CD4-positive, CD25-positive, alpha-beta regulatory T cell (primary cell): Measurements from ENCODE around the gene STK10. TPM values are rescaled to one million over a fixed set of nuclear protein-coding genes. Genes with fewer than 3 reads are reported as not detected.

Source experiments
- ATAC-seq, 2 donors: fragments of 150-1000 bp; cut with Tn5 transposase; one replicate each; pipeline ENCODE4 v1.10.0; 2021; ENCODE audit warnings: low read depth in 2 of 2, moderate number of reproducible peaks in 2 of 2, moderate library complexity in 1 of 2
- DNase-seq, 3 donors: peaks; one replicate each; pipeline versions ENCODE4 v3.0.0 to v3.0.0-alpha.2; 2012 to 2022; ENCODE audit warnings: mixed read lengths in 1 of 3
- H3K27ac ChIP-seq: one replicate; pipeline ENCODE4 v1.7.0; 2013; ENCODE audit warnings: mild to moderate bottlenecking, low read length; ENCODE audit not compliant: insufficient read depth, poor library complexity, severe bottlenecking
- H3K27me3 ChIP-seq: one replicate; pipeline ENCODE4 v1.7.0; 2013; ENCODE audit warnings: low read length; ENCODE audit not compliant: control insufficient read depth, insufficient read depth
- H3K36me3 ChIP-seq: one replicate; pipeline ENCODE4 v1.7.0; 2013; ENCODE audit warnings: mild to moderate bottlenecking, low read length, moderate library complexity; ENCODE audit not compliant: control insufficient read depth, insufficient read depth
- H3K4me1 ChIP-seq: 2 replicates; pipeline ENCODE4 v1.7.0; 2013; ENCODE audit warnings: mild to moderate bottlenecking, low read length; ENCODE audit not compliant: insufficient read depth, control insufficient read depth, poor library complexity, severe bottlenecking
- H3K4me3 ChIP-seq: one replicate; pipeline ENCODE4 v1.7.0; 2013; ENCODE audit warnings: low read depth, mild to moderate bottlenecking, low read length, moderate library complexity
- H3K9me3 ChIP-seq, 2 experiments: 1 replicate in 1 of 2; 2 replicates in 1 of 2; pipeline ENCODE4 v1.7.0; 2013; ENCODE audit warnings: low read length in 2 of 2, mild to moderate bottlenecking in 1 of 2, moderate library complexity in 1 of 2; ENCODE audit not compliant: control insufficient read depth in 2 of 2
- H3K27ac Mint-ChIP-seq, 3 donors: one replicate each; pipeline ENCODE4 v1.8.0; 2020 to 2022; ENCODE audit warnings: mild to moderate bottlenecking in 3 of 3, mixed read lengths in 3 of 3, moderate library complexity in 2 of 3
- H3K27me3 Mint-ChIP-seq: one replicate; pipeline ENCODE4 v1.8.0; 2022; ENCODE audit warnings: mild to moderate bottlenecking, mixed read lengths
- H3K36me3 Mint-ChIP-seq: one replicate; pipeline ENCODE4 v1.8.0; 2020; ENCODE audit warnings: mixed read lengths
- H3K4me1 Mint-ChIP-seq, 4 donors: one replicate each; pipeline ENCODE4 v1.8.0; 2020 to 2022; ENCODE audit warnings: mixed read lengths in 4 of 4, mild to moderate bottlenecking in 1 of 4
- H3K4me3 Mint-ChIP-seq, 4 donors: one replicate each; pipeline ENCODE4 v1.8.0; 2020 to 2022; ENCODE audit warnings: mild to moderate bottlenecking in 4 of 4, mixed read lengths in 4 of 4, moderate library complexity in 3 of 4
- H3K9me3 Mint-ChIP-seq, 7 donors: one replicate each; pipeline ENCODE4 v1.8.0; 2020 to 2022; ENCODE audit warnings: mixed read lengths in 7 of 7, mild to moderate bottlenecking in 3 of 7, moderate library complexity in 2 of 7
- polyA plus RNA-seq, 4 donors: library from polyadenylated mRNA; unstranded; fragments of 300-500 nt; fragmentation: Illumina TruSeq; gene quantifications; one replicate each; pipeline ENCODE4 v1.2.3, GENCODE V29; 2021
- total RNA-seq: library from RNA; stranded (reverse); gene quantifications from one replicate; pipeline ENCODE4 v1.2.3, GENCODE V29; 2022

The STK10 gene
- total and polyA plus RNA-seq, 5 donors from 2014 or later = 71.2 to 533 (median 74.6) TPM

DNA sequence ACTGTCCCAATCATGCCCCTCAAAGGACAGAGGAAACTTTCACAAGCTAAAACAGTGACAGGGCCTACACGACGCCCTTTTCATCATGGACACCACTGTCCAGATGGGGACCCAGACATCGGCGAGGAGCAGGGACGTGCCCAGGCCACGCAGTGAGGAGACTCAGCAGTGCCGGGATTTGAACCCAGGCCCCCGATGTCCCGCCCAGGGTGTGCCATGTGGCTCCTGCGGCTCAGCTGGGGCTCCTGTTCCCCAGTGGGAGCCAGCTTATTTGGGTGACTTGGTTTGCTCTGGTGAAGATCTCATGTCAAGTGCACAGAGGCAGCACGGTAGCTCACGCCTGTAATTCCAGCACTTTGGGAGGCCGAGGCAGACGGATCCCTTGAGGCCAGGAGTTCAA lies 82.2 kb downstream of the STK10 start:
- Histone ChIP-seq H3K4me1 (peaks cover 33% of the 10 kb centered on the region), H3K4me3 (no peak overlapping the region), H3K27ac (no peak overlapping the region), H3K27me3 (no peaks in the 10 kb centered on the region), H3K36me3 (peaks cover 71% of the 10 kb centered on the region), H3K9me3 (no peaks in the 10 kb centered on the region)
- H3K4me3 Mint-ChIP-seq = peak overlapping the region in 1 of 4 donors; percentile 21
- no peaks in the 10 kb centered on the region for H3K9me3 Mint-ChIP-seq
- H3K27me3 Mint-ChIP-seq = no peaks in the 10 kb centered on the region
- H3K27ac Mint-ChIP-seq = no peak overlapping the region
- ATAC-seq = no peak
- DNase-seq = no peak
- peaks cover 39% of the 10 kb centered on the region for H3K36me3 Mint-ChIP-seq
- peaks cover 0 to 52% (median 33%) of the 10 kb centered on the region in 4 donors for H3K4me1 Mint-ChIP-seq

DNA sequence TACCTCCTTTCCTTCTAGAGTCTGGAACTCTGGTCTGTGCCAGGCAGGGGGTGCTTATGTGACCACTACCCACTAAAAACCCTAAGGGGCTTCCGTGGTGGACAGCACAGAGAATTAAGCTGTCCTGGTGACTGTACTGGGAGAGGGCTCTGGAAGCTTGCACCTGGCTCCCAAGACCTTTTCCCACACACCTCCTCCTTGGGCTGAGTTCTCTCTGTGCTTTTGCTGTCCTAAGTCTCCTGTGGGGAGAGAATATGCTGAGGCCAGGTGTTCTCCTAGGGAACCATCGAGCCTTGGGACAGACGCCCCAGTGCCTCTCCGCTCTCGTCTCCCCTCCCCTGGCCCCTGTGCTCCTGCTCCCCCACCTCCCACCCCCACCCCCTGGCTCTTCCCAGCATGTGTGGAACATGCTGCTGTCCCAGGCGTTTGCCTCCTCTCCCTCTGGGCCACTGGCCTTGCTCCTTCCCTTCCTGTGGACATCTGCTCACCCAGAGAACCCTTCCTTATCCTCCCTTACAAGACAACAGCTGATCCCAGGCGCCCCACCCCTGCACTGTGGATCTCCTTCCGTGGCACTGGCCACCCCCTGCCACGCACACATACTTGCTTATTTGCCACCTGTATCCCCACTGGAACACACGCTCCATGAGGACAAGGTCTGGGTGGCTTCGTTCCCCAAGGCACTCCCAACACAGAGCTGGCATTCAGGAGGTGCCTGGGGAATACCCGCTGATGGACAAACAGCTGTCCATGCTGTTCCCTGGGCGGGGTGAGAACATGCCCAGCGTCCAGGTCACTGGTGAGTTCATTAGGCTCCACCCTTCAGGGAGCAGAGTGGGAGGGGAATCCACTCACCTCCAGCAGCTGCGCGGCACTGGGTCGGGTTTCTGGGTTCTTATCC lies 83.0 kb downstream of the STK10 start:
- ATAC-seq = no peak
- peaks cover 38% of the 10 kb centered on the region for H3K36me3 Mint-ChIP-seq
- peak overlapping the region in 2 of 3 donors; percentile 38 to 76 for H3K27ac Mint-ChIP-seq

DNA sequence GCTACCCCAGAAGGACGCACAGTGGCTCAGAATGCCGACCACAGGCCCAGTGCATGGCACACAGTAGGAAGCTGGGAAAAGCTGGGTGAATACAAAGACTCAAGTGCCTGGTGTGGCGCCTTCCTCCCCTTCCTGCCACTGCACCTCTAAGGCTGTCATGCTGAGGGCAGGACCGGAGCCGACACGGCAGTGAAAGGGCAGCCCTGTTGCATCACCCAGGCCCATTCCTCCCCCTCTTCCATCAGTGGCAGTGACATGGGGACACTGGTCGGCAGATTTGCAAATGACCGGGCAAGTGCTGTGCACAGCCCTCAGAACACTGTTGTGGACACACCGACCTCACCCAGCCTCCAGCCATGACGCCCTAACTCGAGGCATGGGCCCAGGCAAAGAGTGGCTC lies 84.0 kb downstream of the STK10 start:
- H3K4me3 ChIP-seq = no peak overlapping the region
- Mint-ChIP-seq H3K9me3 (no peaks in the 10 kb centered on the region), H3K4me3 (peak overlapping the region in 1 of 4 donors; percentile 15), H3K36me3 (peaks cover 29% of the 10 kb centered on the region), H3K4me1 (peaks cover 0 to 40% (median 21%) of the 10 kb centered on the region in 4 donors), H3K27ac (peak overlapping the region in 1 of 3 donors; percentile 38), H3K27me3 (no peaks in the 10 kb centered on the region)
- no peaks in the 10 kb centered on the region for H3K27me3 ChIP-seq
- DNase-seq (no peak), ATAC-seq (no peak)
- H3K4me1 ChIP-seq = peaks cover 23% of the 10 kb centered on the region
- H3K36me3 ChIP-seq = peaks cover 78% of the 10 kb centered on the region
- H3K27ac ChIP-seq = no peak overlapping the region
- H3K9me3 ChIP-seq = no peaks in the 10 kb centered on the region

More for the DNA sequence above, 83.0 kb downstream of the STK10 start:
- H3K36me3 ChIP-seq = peaks cover 77% of the 10 kb centered on the region
- no peak overlapping the region for H3K4me3 Mint-ChIP-seq
- H3K4me1 ChIP-seq = peaks cover 26% of the 10 kb centered on the region
- no peaks in the 10 kb centered on the region for H3K9me3 ChIP-seq
- no peak overlapping the region for H3K4me3 ChIP-seq
- H3K27me3 ChIP-seq = no peaks in the 10 kb centered on the region
- H3K27ac ChIP-seq = no peak overlapping the region
- H3K9me3 Mint-ChIP-seq = no peaks in the 10 kb centered on the region
- peaks cover 0 to 50% (median 29%) of the 10 kb centered on the region in 4 donors for H3K4me1 Mint-ChIP-seq
- no peaks in the 10 kb centered on the region for H3K27me3 Mint-ChIP-seq
- no peak for DNase-seq

DNA sequence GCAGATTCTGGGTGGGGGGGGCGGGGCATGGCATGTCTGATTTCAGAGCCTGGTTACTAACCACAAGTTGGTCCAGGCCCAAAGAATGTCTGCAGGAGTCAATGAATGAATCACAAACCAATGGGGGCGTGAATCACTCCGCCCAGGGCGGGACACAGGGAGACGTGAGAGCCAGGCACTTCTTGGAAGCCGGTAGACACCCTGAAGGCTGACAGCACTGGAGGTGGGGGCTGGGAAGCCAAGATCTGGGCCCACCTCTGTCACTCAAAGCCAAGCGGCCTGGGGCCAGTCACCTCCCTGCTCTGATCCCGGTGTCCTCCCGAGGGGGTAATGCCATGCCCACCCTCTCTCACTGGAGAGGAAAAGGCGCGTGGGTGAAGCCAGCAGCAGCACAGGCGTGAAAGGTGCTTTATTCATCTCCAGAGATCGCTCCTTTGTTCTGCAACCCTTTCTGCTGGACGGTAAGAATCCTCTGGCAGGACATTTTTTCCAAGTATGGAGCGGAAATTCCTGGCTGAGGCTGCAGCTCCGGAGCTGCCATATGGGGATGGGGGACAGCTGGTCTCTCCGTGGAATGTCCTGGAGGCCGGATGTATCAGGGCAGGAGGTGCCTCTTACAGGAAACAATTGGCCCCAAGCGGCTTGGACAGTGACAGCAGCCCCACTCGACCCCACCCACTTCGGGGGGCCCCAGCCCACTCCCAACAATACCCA lies 85.0 kb downstream of the STK10 start:
- peaks cover 88% of the 10 kb centered on the region for H3K36me3 ChIP-seq
- peaks cover 18% of the 10 kb centered on the region for H3K4me1 ChIP-seq
- H3K4me3 Mint-ChIP-seq = no peak overlapping the region
- H3K27me3 ChIP-seq = no peaks in the 10 kb centered on the region
- H3K9me3 Mint-ChIP-seq = no peaks in the 10 kb centered on the region
- peaks cover 1 to 44% (median 22%) of the 10 kb centered on the region in 4 donors for H3K4me1 Mint-ChIP-seq
- no peak overlapping the region for H3K27ac ChIP-seq
- no peaks in the 10 kb centered on the region for H3K9me3 ChIP-seq
- H3K36me3 Mint-ChIP-seq = peaks cover 34% of the 10 kb centered on the region
- no peak overlapping the region for H3K4me3 ChIP-seq
- no peaks in the 10 kb centered on the region for H3K27me3 Mint-ChIP-seq
- DNase-seq (no peak), ATAC-seq (no peak)
- no peak overlapping the region for H3K27ac Mint-ChIP-seq

DNA sequence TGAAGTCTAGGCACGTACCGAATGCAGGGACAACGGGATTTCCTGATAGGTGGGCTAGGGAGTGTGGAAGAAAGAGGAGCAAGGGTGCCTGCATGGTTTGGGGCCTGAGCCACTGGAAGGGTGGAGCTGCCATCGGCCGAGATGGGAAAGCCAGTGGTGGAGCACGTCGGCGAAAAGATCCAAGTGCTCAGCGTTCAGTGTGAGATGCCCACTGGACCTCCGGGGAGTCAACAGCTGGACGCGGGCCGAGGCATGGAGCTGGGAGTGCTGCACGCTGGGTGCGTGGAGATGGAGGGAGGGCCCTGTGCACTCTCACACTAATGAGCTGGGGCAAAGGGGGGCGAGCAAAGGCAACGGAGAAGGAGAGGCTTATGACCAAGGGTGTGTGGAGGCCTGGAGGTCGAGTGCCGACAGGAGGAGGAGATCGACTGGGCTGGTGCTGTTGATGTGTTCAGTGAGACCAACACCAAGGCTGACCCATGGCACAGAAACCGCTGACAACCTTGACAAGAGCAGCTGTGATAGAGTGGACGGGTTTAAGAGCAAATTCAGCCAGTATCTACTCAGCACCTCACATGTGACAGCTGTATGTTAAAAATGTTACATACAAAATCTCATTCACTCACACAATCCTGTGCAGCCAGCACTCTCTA lies 85.7 kb downstream of the STK10 start:
- Histone ChIP-seq H3K27ac (no peak overlapping the region), H3K4me3 (no peak overlapping the region), H3K36me3 (peaks cover 90% of the 10 kb centered on the region), H3K9me3 (no peaks in the 10 kb centered on the region), H3K4me1 (peaks cover 11% of the 10 kb centered on the region), H3K27me3 (no peaks in the 10 kb centered on the region)
- DNase-seq (no peak), ATAC-seq (no peak)
- Mint-ChIP-seq H3K36me3 (peaks cover 42% of the 10 kb centered on the region), H3K4me1 (peaks cover 8 to 41% (median 22%) of the 10 kb centered on the region in 4 donors), H3K27me3 (no peaks in the 10 kb centered on the region), H3K9me3 (no peaks in the 10 kb centered on the region), H3K4me3 (peak overlapping the region in 1 of 4 donors; percentile 59), H3K27ac (no peak overlapping the region)

DNA sequence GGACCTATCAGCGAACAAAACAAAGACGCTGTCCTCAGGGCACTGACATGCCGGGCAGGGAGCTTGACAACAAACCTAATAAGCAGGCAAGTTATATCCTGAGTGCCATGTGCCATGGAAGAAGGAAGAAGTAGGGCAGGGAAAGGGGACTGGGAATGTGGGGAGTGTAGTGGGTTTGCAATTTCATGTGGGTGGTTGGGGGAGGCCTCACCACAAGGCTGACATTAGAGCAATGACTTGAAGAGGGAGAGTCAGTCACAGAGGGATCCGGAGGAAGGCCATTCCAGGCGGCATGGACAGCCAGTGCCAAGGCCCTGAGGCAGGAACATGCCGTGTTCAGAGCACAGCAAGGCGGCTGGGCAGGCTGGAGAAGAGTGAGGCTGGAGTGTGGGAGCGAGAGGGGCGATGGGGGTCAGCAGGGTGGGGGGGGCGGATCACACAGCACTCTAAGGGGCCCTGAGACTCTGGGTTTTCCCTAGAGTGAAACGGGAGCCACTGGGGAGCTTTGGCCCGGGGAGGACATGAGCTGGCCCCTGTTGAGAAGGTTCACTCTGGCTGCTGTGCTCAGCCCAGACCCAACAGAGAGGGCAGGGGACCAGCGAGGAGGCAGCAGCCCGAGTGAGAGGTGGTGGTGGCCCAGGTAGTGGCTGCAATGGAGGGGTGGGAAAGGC lies 86.3 kb downstream of the STK10 start:
- no peak for ATAC-seq
- H3K27me3 Mint-ChIP-seq = no peaks in the 10 kb centered on the region
- H3K36me3 Mint-ChIP-seq = peaks cover 38% of the 10 kb centered on the region
- no peaks in the 10 kb centered on the region for H3K9me3 ChIP-seq
- no peak overlapping the region for H3K27ac ChIP-seq
- no peaks in the 10 kb centered on the region for H3K9me3 Mint-ChIP-seq
- no peak for DNase-seq
- no peak overlapping the region for H3K4me3 Mint-ChIP-seq
- peak overlapping the region in 1 of 3 donors; percentile 69 for H3K27ac Mint-ChIP-seq
- peaks cover 91% of the 10 kb centered on the region for H3K36me3 ChIP-seq
- H3K4me1 ChIP-seq = peaks cover 5% of the 10 kb centered on the region
- H3K4me3 ChIP-seq = no peak overlapping the region
- no peaks in the 10 kb centered on the region for H3K27me3 ChIP-seq
- H3K4me1 Mint-ChIP-seq = peaks cover 8 to 35% (median 15%) of the 10 kb centered on the region in 4 donors

DNA sequence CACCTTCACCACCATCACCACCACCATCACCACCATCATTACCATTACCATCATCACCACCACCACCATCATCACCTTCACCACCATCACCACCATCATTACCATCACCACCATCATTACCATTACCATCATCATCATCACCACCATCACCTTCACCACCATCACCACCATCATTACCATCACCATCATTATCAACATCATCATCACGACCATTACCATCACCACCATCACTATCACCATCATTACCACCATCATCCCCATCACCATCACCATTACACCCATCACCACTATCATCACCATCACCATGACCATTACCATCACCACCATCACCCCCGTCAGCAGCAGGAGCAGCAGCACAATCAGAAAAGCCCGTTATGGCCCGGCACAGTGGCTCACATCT lies 89.1 kb downstream of the STK10 start:
- Histone ChIP-seq H3K9me3 (no peaks in the 10 kb centered on the region), H3K27ac (no peak overlapping the region), H3K27me3 (no peaks in the 10 kb centered on the region), H3K4me1 (no peaks in the 10 kb centered on the region), H3K36me3 (peaks cover 89% of the 10 kb centered on the region), H3K4me3 (no peak overlapping the region)
- Mint-ChIP-seq H3K9me3 (no peaks in the 10 kb centered on the region), H3K4me1 (peaks cover 8 to 29% (median 14%) of the 10 kb centered on the region in 4 donors), H3K27me3 (no peaks in the 10 kb centered on the region), H3K4me3 (no peak overlapping the region), H3K27ac (peak overlapping the region in 1 of 3 donors; percentile 60), H3K36me3 (peaks cover 36% of the 10 kb centered on the region)
- no peak for DNase-seq
- no peak for ATAC-seq
